Upper lobe of right lung (tissue), 1 donor: ENCODE data around the gene FHIT. TPM values are rescaled to one million over a fixed set of nuclear protein-coding genes. Genes with fewer than 3 reads are reported as not detected.

Experiments
- ATAC-seq: fragments of 200-7000 bp; cut with Tn5 transposase; one replicate; pipeline ENCODE4 v1.9.1; 2020; ENCODE audit warnings: mild to moderate bottlenecking, moderate library complexity
- DNase-seq: peaks from one replicate; pipeline ENCODE4 v3.0.0-alpha.2; 2020
- H3K27ac ChIP-seq: fragments of 200-600 bp; one replicate; pipeline ENCODE4 v1.8.0; 2022
- H3K27me3 ChIP-seq: fragments of 200-600 bp; one replicate; pipeline ENCODE4 v1.8.0; 2022; ENCODE audit warnings: mild to moderate bottlenecking
- H3K36me3 ChIP-seq: fragments of 200-600 bp; one replicate; pipeline ENCODE4 v1.8.0; 2022
- H3K4me1 ChIP-seq: fragments of 200-600 bp; one replicate; pipeline ENCODE4 v1.8.0; 2022
- H3K4me3 ChIP-seq: fragments of 200-600 bp; one replicate; pipeline ENCODE4 v1.8.0; 2022; ENCODE audit warnings: mild to moderate bottlenecking
- H3K9me3 ChIP-seq: fragments of 200-600 bp; one replicate; pipeline ENCODE4 v1.8.0; 2022
- CTCF ChIP-seq: fragments of 200-600 bp; IDR thresholded peaks from one replicate; pipeline ENCODE4 v1.8.0; 2022; ENCODE audit warnings: antibody characterized with exemption
- intact Hi-C: fragments of 100-400 bp; cut with DNase I; formaldehyde crosslinking; loops from one replicate; pipeline ENCODE4 v1.11.0; 2022
- total RNA-seq: library from RNA; stranded (reverse); fragmentation: NEBNext Ultra II Directional; extraction: Animal tissue kit (Norgen Biotek cat#: 25700); gene quantifications from one replicate; pipeline ENCODE4 v1.2.1, GENCODE V29; 2021
- donor health status: DM: no; HTN: yes; CAD: no; lungs with severe emphysema.

FHIT gene
- total RNA-seq, 1 donor from 2014 or later: 9.6 TPM

GRCh38 chr3:59727902-59728586 lies 1523.2 kb downstream of the FHIT start:
- H3K4me1 ChIP-seq: no peaks in the 10 kb centered on the region
- H3K36me3 ChIP-seq: no peaks in the 10 kb centered on the region
- no peaks in the 10 kb centered on the region for H3K9me3 ChIP-seq
- H3K4me3 ChIP-seq: no peak overlapping the region
- no peak for DNase-seq
- no peak for ATAC-seq
- intact Hi-C loops: no loop called here
- no peak for TF ChIP-seq CTCF
- no peak overlapping the region for H3K27ac ChIP-seq
- no peaks in the 10 kb centered on the region for H3K27me3 ChIP-seq

GRCh38 chr3:59726279-59726678 lies 1525.0 kb downstream of the FHIT start:
- Histone ChIP-seq H3K4me1 (no peaks in the 10 kb centered on the region), H3K27me3 (no peaks in the 10 kb centered on the region), H3K36me3 (no peaks in the 10 kb centered on the region), H3K4me3 (no peak overlapping the region), H3K9me3 (no peaks in the 10 kb centered on the region), H3K27ac (no peak overlapping the region)
- intact Hi-C loops: no loop called here
- TF ChIP-seq CTCF: no peak
- DNase-seq (no peak), ATAC-seq (no peak)

GRCh38 chr3:59717679-59718205 lies 1533.5 kb downstream of the FHIT start:
- Histone ChIP-seq H3K27me3 (no peaks in the 10 kb centered on the region), H3K36me3 (no peaks in the 10 kb centered on the region), H3K27ac (no peak overlapping the region), H3K4me1 (no peaks in the 10 kb centered on the region), H3K9me3 (no peaks in the 10 kb centered on the region), H3K4me3 (no peak overlapping the region)
- ATAC-seq: no peak
- DNase-seq: no peak
- TF ChIP-seq CTCF: no peak
- intact Hi-C loops: no loop called here

- no peak for TF ChIP-seq CTCF
- DNase-seq (no peak), ATAC-seq (no peak)
- Histone ChIP-seq H3K36me3 (no peaks in the 10 kb centered on the region), H3K4me1 (no peaks in the 10 kb centered on the region), H3K9me3 (no peaks in the 10 kb centered on the region), H3K27me3 (no peaks in the 10 kb centered on the region), H3K27ac (no peak overlapping the region), H3K4me3 (no peak overlapping the region)
- intact Hi-C loops: no loop called here
Measured at GRCh38 chr3:59714066-59714465, 1537.2 kb downstream of the FHIT start.

GRCh38 chr3:59710554-59710953 lies 1540.7 kb downstream of the FHIT start:
- Histone ChIP-seq H3K36me3 (no peaks in the 10 kb centered on the region), H3K4me1 (no peaks in the 10 kb centered on the region), H3K27me3 (no peaks in the 10 kb centered on the region), H3K4me3 (no peak overlapping the region), H3K9me3 (no peaks in the 10 kb centered on the region), H3K27ac (no peak overlapping the region)
- TF ChIP-seq CTCF: no peak
- DNase-seq: no peak
- ATAC-seq: no peak
- intact Hi-C loops: no loop called here
